Cerebellar cortex (tissue), 1 donor: ENCODE data around the gene TMTC2.
A peak's percentile ranks its signal among the peaks of the same experiment; 100 is the strongest.

ENCODE experiments used
- DNase-seq: peaks from one replicate; pipeline ENCODE4 v3.0.0-alpha.2; 2015; ENCODE audit warnings: low spot score

TMTC2 gene

GRCh38 chr12:82686168-82687020 lies at the start of gene TMTC2:
Gene TMTC2, plus strand, starts transcription at chr12:82686906.
- DNase-seq: peak; percentile 95

GRCh38 chr12:82638324-82638723 lies 48.4 kb upstream of the TMTC2 start:
- no peak for DNase-seq

- DNase-seq: no peak
Observed at GRCh38 chr12:82644896-82645295, 41.8 kb upstream of the TMTC2 start.

GRCh38 chr12:82645414-82645813 lies 41.3 kb upstream of the TMTC2 start:
- no peak for DNase-seq

GRCh38 chr12:82647853-82648252 lies 38.9 kb upstream of the TMTC2 start:
- DNase-seq: no peak

GRCh38 chr12:82648259-82648909 lies 38.3 kb upstream of the TMTC2 start:
- no peak for DNase-seq

- DNase-seq: no peak
Observed at GRCh38 chr12:82650627-82651337, 35.9 kb upstream of the TMTC2 start.

- DNase-seq: no peak
Observed at GRCh38 chr12:82651489-82651888, 35.2 kb upstream of the TMTC2 start.

GRCh38 chr12:82652071-82652470 lies 34.6 kb upstream of the TMTC2 start:
- DNase-seq: no peak

- no peak for DNase-seq
Observed at GRCh38 chr12:82655751-82656150, 31.0 kb upstream of the TMTC2 start.

GRCh38 chr12:82659343-82660207 lies 27.1 kb upstream of the TMTC2 start:
- DNase-seq: no peak

- no peak for DNase-seq
Observed at GRCh38 chr12:82660541-82661325, 26.0 kb upstream of the TMTC2 start.

GRCh38 chr12:82663893-82664292 lies 22.8 kb upstream of the TMTC2 start:
- DNase-seq: peak; percentile 33

GRCh38 chr12:82665142-82665923 lies 21.4 kb upstream of the TMTC2 start:
- DNase-seq: no peak

GRCh38 chr12:82666830-82667229 lies 19.9 kb upstream of the TMTC2 start:
- DNase-seq: no peak

- no peak for DNase-seq
Observed at GRCh38 chr12:82671673-82672195, 15.0 kb upstream of the TMTC2 start.

- no peak for DNase-seq
Observed at GRCh38 chr12:82672811-82673495, 13.8 kb upstream of the TMTC2 start.

GRCh38 chr12:82673698-82674097 lies 13.0 kb upstream of the TMTC2 start:
- DNase-seq: no peak

- DNase-seq: peak; percentile 48
Observed at GRCh38 chr12:82675246-82675645, 11.5 kb upstream of the TMTC2 start.
